GM23248 (cell line): ENCODE measurements around the gene CCDC192. TPM values are rescaled to one million over a fixed set of nuclear protein-coding genes. Genes with fewer than 3 reads are reported as not detected.

Source experiments
- DNase-seq: peaks from one replicate; pipeline ENCODE4 v3.0.0-alpha.2; 2015
- H2AFZ ChIP-seq: fragments of 200-600 bp; sonication (generic); 2 replicates; pipeline ENCODE4 v1.6.1; 2016; ENCODE audit warnings: antibody characterized with exemption
- H3F3A ChIP-seq: fragments of 200-600 bp; sonication (generic); 2 replicates; pipeline ENCODE4 v1.6.1; 2016; ENCODE audit warnings: mild to moderate bottlenecking, antibody characterized with exemption, mixed run types; ENCODE audit not compliant: insufficient read depth
- H3K27ac ChIP-seq: fragments of 200-600 bp; sonication (generic); 2 replicates; pipeline ENCODE4 v1.5.1; 2016; ENCODE audit warnings: mild to moderate bottlenecking
- H3K27me3 ChIP-seq: fragments of 200-600 bp; sonication (generic); replicated peaks from 2 replicates; pipeline ENCODE4 v1.6.1; 2016; ENCODE audit warnings: mild to moderate bottlenecking; ENCODE audit not compliant: insufficient read depth
- H3K36me3 ChIP-seq: fragments of 200-600 bp; sonication (generic); 2 replicates; pipeline ENCODE4 v1.6.1; 2016; ENCODE audit warnings: low read depth, mild to moderate bottlenecking
- H3K4me1 ChIP-seq: fragments of 200-600 bp; sonication (generic); 2 replicates; pipeline ENCODE4 v1.6.1; 2016; ENCODE audit warnings: mild to moderate bottlenecking; ENCODE audit not compliant: insufficient read depth
- H3K4me2 ChIP-seq: fragments of 200-600 bp; sonication (generic); one replicate; pipeline ENCODE4 v1.6.1; 2016; ENCODE audit warnings: mild to moderate bottlenecking; ENCODE audit not compliant: unreplicated experiment
- H3K4me3 ChIP-seq: fragments of 200-600 bp; sonication (generic); 2 replicates; pipeline ENCODE4 v1.5.1; 2016; ENCODE audit warnings: mild to moderate bottlenecking
- H3K79me2 ChIP-seq: fragments of 200-600 bp; sonication (generic); 2 replicates; pipeline ENCODE4 v1.6.1; 2016; ENCODE audit warnings: mild to moderate bottlenecking; ENCODE audit not compliant: insufficient read depth
- H3K9ac ChIP-seq: fragments of 200-600 bp; sonication (generic); 2 replicates; pipeline ENCODE4 v1.6.1; 2016; ENCODE audit warnings: mild to moderate bottlenecking
- H3K9me2 ChIP-seq: fragments of 200-600 bp; sonication (generic); 2 replicates; pipeline ENCODE4 v1.6.1; 2016; ENCODE audit warnings: mixed run types, mild to moderate bottlenecking, moderate library complexity; ENCODE audit not compliant: insufficient read depth
- H3K9me3 ChIP-seq: fragments of 200-600 bp; sonication (generic); one replicate; pipeline ENCODE4 v1.6.1; 2017; ENCODE audit warnings: low read depth
- H4K20me1 ChIP-seq: fragments of 200-600 bp; sonication (generic); 2 replicates; pipeline ENCODE4 v1.6.0; 2016; ENCODE audit not compliant: insufficient read depth
- EZH2 ChIP-seq: fragments of 200-600 bp; sonication (generic); IDR thresholded peaks from 2 replicates; pipeline ENCODE4 v1.6.1; 2018; ENCODE audit warnings: antibody characterized with exemption, mild to moderate bottlenecking; ENCODE audit not compliant: insufficient read depth, poor library complexity, severe bottlenecking
- EZH2phosphoT487 ChIP-seq: fragments of 200-600 bp; sonication (generic); IDR thresholded peaks from 2 replicates; pipeline ENCODE4 v1.6.1; 2018; ENCODE audit warnings: antibody characterized with exemption, moderate library complexity, mild to moderate bottlenecking, low read depth; ENCODE audit not compliant: insufficient read depth
- WGBS, 2 experiments: methylation state at CpG; one replicate each; pipeline ENCODE4 v1.1.6; 2015 to 2017; ENCODE audit warnings: low lambda C conversion rate in 2 of 2, low coverage in 1 of 2; ENCODE audit errors: missing lambda C conversion rate in 2 of 2; 5-methylcytosine and 5-hydroxymethylcytosine counted together
- in situ Hi-C: fragments of 300-500 bp; cut with MboI; formaldehyde crosslinking; loops from 2 replicates; pipeline ENCODE4 v1.15.0; 2020
- polyA plus RNA-seq: library from polyadenylated mRNA; unstranded; fragments of >200 nt; fragmentation: Nextera tagmentation; extraction: Ambion mirVana; gene quantifications from 2 replicates; pipeline ENCODE4 v1.2.1, GENCODE V29; 2016
- total RNA-seq: library from RNA; depleted of rRNA; stranded (reverse); fragments of >200 nt; shearing (Covaris generic); gene quantifications from 2 replicates; pipeline ENCODE4 v1.2.3, GENCODE V29; 2014

Gene CCDC192
- total and polyA plus RNA-seq, 2 experiments from 2014 or later, result 0.40 TPM; not detected in 1

DNA sequence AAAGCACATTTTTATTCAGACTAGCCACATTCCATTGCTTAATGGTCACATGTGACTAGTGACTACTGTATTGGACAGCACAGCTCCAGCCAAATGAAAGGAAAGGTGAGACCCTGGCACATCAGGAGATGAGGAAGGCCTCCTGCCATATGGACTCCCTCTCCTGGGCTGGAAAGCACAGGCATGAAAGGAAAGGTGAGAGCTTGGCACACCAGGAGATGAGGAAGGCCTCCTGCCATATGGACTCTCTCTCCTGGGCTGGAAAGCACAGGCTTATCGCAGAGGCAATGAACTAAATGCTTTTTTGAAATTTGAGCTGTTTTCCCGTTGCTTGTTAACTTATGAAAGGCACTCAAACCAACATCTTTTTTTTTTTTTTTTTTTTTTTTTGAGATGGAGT is 235.6 kb downstream of the CCDC192 start:
- no peak overlapping the region for H2AFZ ChIP-seq
- H3K4me1 ChIP-seq, result peaks cover 15% of the 10 kb centered on the region
- WGBS, 2 experiments, result 77 to 78% methylated on average over 2 of the region's 2 CpGs
- no peak overlapping the region for H3K27ac ChIP-seq
- no peaks in the 10 kb centered on the region for H3K36me3 ChIP-seq
- no peaks in the 10 kb centered on the region for H3K9me2 ChIP-seq
- H4K20me1 ChIP-seq, result no peaks in the 10 kb centered on the region
- no peak overlapping the region for H3K4me3 ChIP-seq
- H3K79me2 ChIP-seq, result no peaks in the 10 kb centered on the region
- peaks cover 17% of the 10 kb centered on the region for H3F3A ChIP-seq
- H3K4me2 ChIP-seq, result no peak overlapping the region
- H3K9ac ChIP-seq, result no peak overlapping the region
- no peaks in the 10 kb centered on the region for H3K9me3 ChIP-seq
- no peaks in the 10 kb centered on the region for H3K27me3 ChIP-seq
- in situ Hi-C loops, result no loop called here
- TF ChIP-seq EZH2, result no peak
- no peak for TF ChIP-seq EZH2phosphoT487
- no peak for DNase-seq

DNA sequence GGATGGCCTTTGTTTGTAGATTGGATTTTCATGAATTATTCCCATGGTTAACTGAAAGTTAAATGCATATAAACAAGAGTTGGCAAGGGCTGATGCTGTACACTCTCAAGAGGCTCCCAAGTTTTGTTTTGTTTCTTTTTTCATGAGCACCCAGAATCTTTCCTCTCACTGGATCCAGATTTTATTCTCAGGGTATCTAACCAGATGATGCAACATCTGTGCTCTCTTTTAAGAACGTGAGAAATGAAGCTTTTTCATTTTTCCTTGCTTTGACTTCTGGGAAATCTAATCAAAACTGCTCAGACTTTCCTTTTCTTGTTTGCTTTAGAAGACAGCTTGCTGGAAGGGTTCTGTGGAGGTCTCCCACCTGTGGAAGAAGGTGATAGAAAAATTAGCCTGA is 237.7 kb downstream of the CCDC192 start:
- no peak overlapping the region for H3K27ac ChIP-seq

GRCh38 chr5:127941646-127942045 is 238.5 kb downstream of the CCDC192 start:
- Histone ChIP-seq H3K79me2 (no peaks in the 10 kb centered on the region), H3K9me2 (no peaks in the 10 kb centered on the region), H3K4me1 (no peaks in the 10 kb centered on the region), H3K4me2 (no peak overlapping the region), H3F3A (no peaks in the 10 kb centered on the region), H2AFZ (no peak overlapping the region), H4K20me1 (no peaks in the 10 kb centered on the region), H3K27ac (no peak overlapping the region), H3K36me3 (no peaks in the 10 kb centered on the region), H3K27me3 (no peaks in the 10 kb centered on the region), H3K9me3 (no peaks in the 10 kb centered on the region), H3K9ac (no peak overlapping the region), H3K4me3 (no peak overlapping the region)
- DNase-seq, result no peak
- TF ChIP-seq EZH2 (no peak), EZH2phosphoT487 (no peak)
- in situ Hi-C loops, result no loop called here
- 83 to 84% methylated on average over 9 of the region's 9 CpGs for WGBS, 2 experiments

More for the DNA sequence above, 237.7 kb downstream of the CCDC192 start:
- in situ Hi-C loops, result no loop called here
- H4K20me1 ChIP-seq, result no peaks in the 10 kb centered on the region
- no peaks in the 10 kb centered on the region for H3K4me1 ChIP-seq
- TF ChIP-seq EZH2, result no peak
- H2AFZ ChIP-seq, result no peak overlapping the region
- no peaks in the 10 kb centered on the region for H3K9me2 ChIP-seq
- no peak overlapping the region for H3K4me2 ChIP-seq
- no peaks in the 10 kb centered on the region for H3F3A ChIP-seq
- 41 to 42% methylated on average over 1 of the region's 1 CpG for WGBS, 2 experiments
- no peak for DNase-seq
- no peak overlapping the region for H3K9ac ChIP-seq
- H3K9me3 ChIP-seq, result no peaks in the 10 kb centered on the region
- H3K4me3 ChIP-seq, result no peak overlapping the region
- H3K36me3 ChIP-seq, result no peaks in the 10 kb centered on the region
- H3K79me2 ChIP-seq, result no peaks in the 10 kb centered on the region
- H3K27me3 ChIP-seq, result no peaks in the 10 kb centered on the region

GRCh38 chr5:127942246-127943060 is 239.3 kb downstream of the CCDC192 start:
- in situ Hi-C loops, result no loop called here
- no peak overlapping the region for H3K27ac ChIP-seq
- DNase-seq, result peak; percentile 17

DNA sequence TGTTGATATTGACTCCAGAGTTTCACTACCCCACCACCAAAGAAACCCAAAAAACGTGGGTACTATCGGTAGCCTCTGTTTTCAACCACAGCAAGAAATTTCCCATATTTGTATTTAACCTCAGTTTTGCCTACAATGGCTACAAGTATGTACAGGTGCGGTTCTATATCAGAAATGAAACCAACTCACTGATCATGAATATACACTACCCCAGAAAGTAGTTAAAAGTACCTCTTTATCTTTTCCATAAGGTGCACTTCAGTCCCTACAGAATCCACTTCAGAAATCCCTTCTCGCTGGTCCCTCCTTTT is 239.8 kb downstream of the CCDC192 start:
- 91 to 93% methylated on average over 4 of the region's 4 CpGs for WGBS, 2 experiments
- Histone ChIP-seq H3K79me2 (no peaks in the 10 kb centered on the region), H3F3A (no peaks in the 10 kb centered on the region), H3K36me3 (no peaks in the 10 kb centered on the region), H3K9ac (no peak overlapping the region), H3K4me2 (no peak overlapping the region), H3K9me2 (no peaks in the 10 kb centered on the region), H3K4me3 (no peak overlapping the region), H3K27ac (no peak overlapping the region), H4K20me1 (no peaks in the 10 kb centered on the region), H3K4me1 (no peaks in the 10 kb centered on the region), H3K27me3 (no peaks in the 10 kb centered on the region), H2AFZ (no peak overlapping the region), H3K9me3 (no peaks in the 10 kb centered on the region)
- in situ Hi-C loops, result no loop called here
- TF ChIP-seq EZH2 (no peak), EZH2phosphoT487 (no peak)
- no peak for DNase-seq

More at GRCh38 chr5:127942246-127943060, 239.3 kb downstream of the CCDC192 start:
- Histone ChIP-seq H3K9ac (no peak overlapping the region), H3K27me3 (no peaks in the 10 kb centered on the region), H3K9me2 (no peaks in the 10 kb centered on the region), H3F3A (no peaks in the 10 kb centered on the region), H3K9me3 (no peaks in the 10 kb centered on the region), H3K79me2 (no peaks in the 10 kb centered on the region), H3K4me3 (no peak overlapping the region), H2AFZ (no peak overlapping the region), H4K20me1 (no peaks in the 10 kb centered on the region), H3K4me2 (no peak overlapping the region), H3K4me1 (no peaks in the 10 kb centered on the region), H3K36me3 (no peaks in the 10 kb centered on the region)
- 93% methylated on average over 3 of the region's 3 CpGs for WGBS, 2 experiments
- TF ChIP-seq EZH2 (no peak), EZH2phosphoT487 (no peak)
